Fibroblast of lung (primary cell): ENCODE measurements around the gene PTGFRN.

Experiments
- EZH2 ChIP-seq: IDR thresholded peaks from 2 replicates; pipeline ENCODE4 v1.5.1; 2012; ENCODE audit warnings: low read length, control low read depth, mild to moderate bottlenecking; ENCODE audit errors: missing control alignments
- TF ChIP-seq, protein P1 (sequence below), 2 donors: IDR thresholded peaks in 1 of 2; conservative IDR thresholded peaks in 1 of 2; 1 replicate in 1 of 2; 2 replicates in 1 of 2; pipeline ENCODE4 v1.5.1; 2011 to 2012; ENCODE audit warnings: low read length in 2 of 2, control low read depth in 1 of 2, inconsistent platforms in 1 of 2, low read depth in 1 of 2, mild to moderate bottlenecking in 1 of 2

DNA sequence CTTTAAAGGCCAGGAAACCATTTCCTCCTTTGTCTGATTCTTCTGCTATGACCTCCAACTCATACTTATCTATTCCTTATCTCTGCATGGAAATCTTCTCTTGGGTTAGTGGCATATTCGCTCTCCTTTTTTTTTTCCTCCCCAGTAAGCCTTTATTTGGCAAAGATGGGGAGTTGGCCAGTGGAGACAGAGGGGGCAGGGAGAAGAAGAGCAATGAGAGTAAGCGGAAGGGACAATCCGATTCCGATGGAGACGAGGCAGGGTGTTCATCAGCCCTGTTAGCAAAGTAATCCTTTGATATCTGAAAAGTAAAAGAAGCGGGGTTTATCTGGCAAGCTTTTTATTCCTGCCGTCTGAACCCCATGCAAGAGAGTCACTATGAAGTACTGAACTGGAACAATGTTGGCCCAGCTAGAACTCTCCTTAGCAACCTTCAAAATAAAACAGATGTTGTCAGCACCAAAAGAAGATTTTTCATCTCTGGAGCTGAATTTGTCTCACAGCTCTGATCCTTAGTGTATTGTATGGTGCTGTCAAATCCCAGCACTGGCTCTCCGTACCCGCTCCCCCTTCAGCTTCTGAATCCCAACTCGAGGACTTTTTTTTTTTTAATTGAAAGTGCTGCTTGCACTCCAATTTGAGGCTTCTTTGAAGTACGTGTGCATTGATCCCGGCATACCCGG is 40.9 kb downstream of the PTGFRN start:
- TF ChIP-seq, protein P1, sequence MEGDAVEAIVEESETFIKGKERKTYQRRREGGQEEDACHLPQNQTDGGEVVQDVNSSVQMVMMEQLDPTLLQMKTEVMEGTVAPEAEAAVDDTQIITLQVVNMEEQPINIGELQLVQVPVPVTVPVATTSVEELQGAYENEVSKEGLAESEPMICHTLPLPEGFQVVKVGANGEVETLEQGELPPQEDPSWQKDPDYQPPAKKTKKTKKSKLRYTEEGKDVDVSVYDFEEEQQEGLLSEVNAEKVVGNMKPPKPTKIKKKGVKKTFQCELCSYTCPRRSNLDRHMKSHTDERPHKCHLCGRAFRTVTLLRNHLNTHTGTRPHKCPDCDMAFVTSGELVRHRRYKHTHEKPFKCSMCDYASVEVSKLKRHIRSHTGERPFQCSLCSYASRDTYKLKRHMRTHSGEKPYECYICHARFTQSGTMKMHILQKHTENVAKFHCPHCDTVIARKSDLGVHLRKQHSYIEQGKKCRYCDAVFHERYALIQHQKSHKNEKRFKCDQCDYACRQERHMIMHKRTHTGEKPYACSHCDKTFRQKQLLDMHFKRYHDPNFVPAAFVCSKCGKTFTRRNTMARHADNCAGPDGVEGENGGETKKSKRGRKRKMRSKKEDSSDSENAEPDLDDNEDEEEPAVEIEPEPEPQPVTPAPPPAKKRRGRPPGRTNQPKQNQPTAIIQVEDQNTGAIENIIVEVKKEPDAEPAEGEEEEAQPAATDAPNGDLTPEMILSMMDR (conservative IDR thresholded peaks at IDR 0.05 in 1 of 2, IDR thresholded peaks at IDR 0.05 in 1 of 2; ENCODE audit: low read depth in 1 of 2, low read length in 2 of 2) = no peak
- no peak for TF ChIP-seq EZH2
